ENCODE measurements around the gene ZFAND5.

DNA sequence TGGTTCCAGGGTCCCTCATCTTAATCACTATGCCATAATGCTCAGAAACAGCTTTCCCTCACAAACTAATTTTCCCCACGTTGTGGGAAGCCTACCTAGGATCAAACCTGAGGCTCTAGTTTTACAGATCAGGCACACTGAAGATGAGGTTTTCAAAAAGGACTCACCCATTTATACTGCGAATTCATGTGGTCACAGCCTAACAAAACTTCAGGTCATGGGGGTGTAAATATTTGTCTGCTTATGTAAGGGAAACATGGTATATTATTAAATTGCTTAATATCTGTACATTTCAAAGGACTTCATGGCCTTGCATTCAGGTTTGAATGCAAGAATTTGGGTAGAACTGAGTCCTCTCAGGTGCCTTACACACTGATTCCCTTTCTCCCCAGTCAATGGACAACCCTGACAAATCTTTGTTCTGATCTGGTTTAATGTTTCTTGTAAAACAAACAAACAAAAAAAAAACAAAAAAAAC, 12.1 kb downstream of the ZFAND5 start:
- TF ChIP-seq, protein P1, sequence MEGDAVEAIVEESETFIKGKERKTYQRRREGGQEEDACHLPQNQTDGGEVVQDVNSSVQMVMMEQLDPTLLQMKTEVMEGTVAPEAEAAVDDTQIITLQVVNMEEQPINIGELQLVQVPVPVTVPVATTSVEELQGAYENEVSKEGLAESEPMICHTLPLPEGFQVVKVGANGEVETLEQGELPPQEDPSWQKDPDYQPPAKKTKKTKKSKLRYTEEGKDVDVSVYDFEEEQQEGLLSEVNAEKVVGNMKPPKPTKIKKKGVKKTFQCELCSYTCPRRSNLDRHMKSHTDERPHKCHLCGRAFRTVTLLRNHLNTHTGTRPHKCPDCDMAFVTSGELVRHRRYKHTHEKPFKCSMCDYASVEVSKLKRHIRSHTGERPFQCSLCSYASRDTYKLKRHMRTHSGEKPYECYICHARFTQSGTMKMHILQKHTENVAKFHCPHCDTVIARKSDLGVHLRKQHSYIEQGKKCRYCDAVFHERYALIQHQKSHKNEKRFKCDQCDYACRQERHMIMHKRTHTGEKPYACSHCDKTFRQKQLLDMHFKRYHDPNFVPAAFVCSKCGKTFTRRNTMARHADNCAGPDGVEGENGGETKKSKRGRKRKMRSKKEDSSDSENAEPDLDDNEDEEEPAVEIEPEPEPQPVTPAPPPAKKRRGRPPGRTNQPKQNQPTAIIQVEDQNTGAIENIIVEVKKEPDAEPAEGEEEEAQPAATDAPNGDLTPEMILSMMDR (IDR thresholded peaks at IDR 0.05; ENCODE audit: poor library complexity, severe bottlenecking), result no peak
- TF ChIP-seq SMC3 (conservative IDR thresholded peaks at IDR 0.05; ENCODE audit: poor library complexity) (no peak), POLR2AphosphoS5 (IDR thresholded peaks at IDR 0.05) (no peak), RAD21 (conservative IDR thresholded peaks at IDR 0.05) (no peak), TAF1 (IDR thresholded peaks at IDR 0.05; ENCODE audit: low read depth) (no peak), EP300 (conservative IDR thresholded peaks at IDR 0.05; ENCODE audit: poor library complexity, severe bottlenecking) (no peak), EZH2 (IDR thresholded peaks at IDR 0.05; ENCODE audit: borderline replicate concordance, insufficient read depth, low read length, poor library complexity, severe bottlenecking) (no peak), MXI1 (conservative IDR thresholded peaks at IDR 0.05; ENCODE audit: poor library complexity, severe bottlenecking) (no peak)
- TF ChIP-seq, protein P2, sequence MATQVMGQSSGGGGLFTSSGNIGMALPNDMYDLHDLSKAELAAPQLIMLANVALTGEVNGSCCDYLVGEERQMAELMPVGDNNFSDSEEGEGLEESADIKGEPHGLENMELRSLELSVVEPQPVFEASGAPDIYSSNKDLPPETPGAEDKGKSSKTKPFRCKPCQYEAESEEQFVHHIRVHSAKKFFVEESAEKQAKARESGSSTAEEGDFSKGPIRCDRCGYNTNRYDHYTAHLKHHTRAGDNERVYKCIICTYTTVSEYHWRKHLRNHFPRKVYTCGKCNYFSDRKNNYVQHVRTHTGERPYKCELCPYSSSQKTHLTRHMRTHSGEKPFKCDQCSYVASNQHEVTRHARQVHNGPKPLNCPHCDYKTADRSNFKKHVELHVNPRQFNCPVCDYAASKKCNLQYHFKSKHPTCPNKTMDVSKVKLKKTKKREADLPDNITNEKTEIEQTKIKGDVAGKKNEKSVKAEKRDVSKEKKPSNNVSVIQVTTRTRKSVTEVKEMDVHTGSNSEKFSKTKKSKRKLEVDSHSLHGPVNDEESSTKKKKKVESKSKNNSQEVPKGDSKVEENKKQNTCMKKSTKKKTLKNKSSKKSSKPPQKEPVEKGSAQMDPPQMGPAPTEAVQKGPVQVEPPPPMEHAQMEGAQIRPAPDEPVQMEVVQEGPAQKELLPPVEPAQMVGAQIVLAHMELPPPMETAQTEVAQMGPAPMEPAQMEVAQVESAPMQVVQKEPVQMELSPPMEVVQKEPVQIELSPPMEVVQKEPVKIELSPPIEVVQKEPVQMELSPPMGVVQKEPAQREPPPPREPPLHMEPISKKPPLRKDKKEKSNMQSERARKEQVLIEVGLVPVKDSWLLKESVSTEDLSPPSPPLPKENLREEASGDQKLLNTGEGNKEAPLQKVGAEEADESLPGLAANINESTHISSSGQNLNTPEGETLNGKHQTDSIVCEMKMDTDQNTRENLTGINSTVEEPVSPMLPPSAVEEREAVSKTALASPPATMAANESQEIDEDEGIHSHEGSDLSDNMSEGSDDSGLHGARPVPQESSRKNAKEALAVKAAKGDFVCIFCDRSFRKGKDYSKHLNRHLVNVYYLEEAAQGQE (IDR thresholded peaks at IDR 0.05; ENCODE audit: borderline replicate concordance), result no peak

Measured in neural cell (in vitro differentiated cells).